GM12878 (cell line): Measurements from ENCODE around the gene ZNF232. TPM values are rescaled to one million over a fixed set of nuclear protein-coding genes. Genes with fewer than 3 reads are reported as not detected.
"Not testable (repeated sequence)": the region's sequence is repeated elsewhere in the genome, so short reads cannot be mapped to it uniquely, and the experiment has no call there.

ENCODE experiments used
- ATAC-seq: fragments of 200-7000 bp; cut with Tn5 transposase; 3 replicates; pipeline ENCODE4 v1.9.1; 2020; ENCODE audit warnings: mild to moderate bottlenecking, moderate library complexity
- BruUV-seq: library from RNA; stranded (reverse); fragments of 400-500 nt; replicated peaks from 2 replicates; lab custom pipeline; 2021; lab: Mats Ljungman, UMichigan
- CTCF ChIA-PET: fragments of 300-600 bp; sonication (Branson Sonifier 250); formaldehyde crosslinking; extraction: SDS; loops from one replicate; lab custom pipeline; 2021; ENCODE audit warnings: inconsistent platforms; lab: Yijun Ruan, JAX
- POLR2A ChIA-PET: fragments of 350-600 bp; formaldehyde crosslinking; extraction: SDS; loops from one replicate; lab custom pipeline; 2021; ENCODE audit warnings: inconsistent platforms; lab: Charles Lee
- RAD21 ChIA-PET: fragments of 300-600 bp; sonication (Branson Sonifier 250); formaldehyde crosslinking; loops from one replicate; lab custom pipeline; 2023; ENCODE audit warnings: antibody characterized with exemption; ENCODE audit not compliant: unreplicated experiment; lab: Charles Lee
- SMC1A ChIA-PET: fragments of 300-600 bp; sonication (Branson Sonifier 250); formaldehyde crosslinking; loops from one replicate; lab custom pipeline; 2023; ENCODE audit not compliant: unreplicated experiment, uncharacterized antibody; lab: Charles Lee
- DNase-seq: peaks from one replicate; pipeline ENCODE4 v3.0.0-alpha.2; 2011; ENCODE audit warnings: low read depth, low spot score
- FAIRE-seq: peaks from 3 replicates; lab custom pipeline; 2011; peaks lifted over from hg19 to GRCh38; lab: Jason Lieb, UNC
- H2AFZ ChIP-seq: 2 replicates; pipeline ENCODE4 v1.6.0; 2011; ENCODE audit warnings: low read depth, low read length, control low read depth; ENCODE audit not compliant: control insufficient read depth
- H3K27ac ChIP-seq: 2 replicates; pipeline ENCODE4 v1.5.1; 2011; ENCODE audit warnings: control low read depth; ENCODE audit not compliant: control insufficient read depth, insufficient read depth
- H3K27me3 ChIP-seq, 2 experiments: replicated peaks in 1 of 2; 2 replicates each; pipeline versions ENCODE4 v1.6.0 to v1.6.1; 2011; ENCODE audit warnings: low read length in 1 of 2; ENCODE audit not compliant: control insufficient read depth in 2 of 2, insufficient read depth in 2 of 2
- H3K36me3 ChIP-seq, 2 experiments: 2 replicates each; pipeline ENCODE4 v1.5.1; 2011; ENCODE audit warnings: low read length in 1 of 2; ENCODE audit not compliant: control insufficient read depth in 2 of 2, insufficient read depth in 2 of 2
- H3K4me1 ChIP-seq: 2 replicates; pipeline ENCODE4 v1.6.1; 2011; ENCODE audit warnings: mild to moderate bottlenecking, low read length, moderate library complexity, mixed read lengths; ENCODE audit not compliant: control insufficient read depth, insufficient read depth
- H3K4me2 ChIP-seq: 2 replicates; pipeline ENCODE4 v1.6.0; 2011; ENCODE audit warnings: control low read depth; ENCODE audit not compliant: control insufficient read depth, insufficient read depth
- H3K4me3 ChIP-seq: fragments of 200-600 bp; sonication (generic); 2 replicates; pipeline ENCODE4 v1.5.1; 2016
- H3K79me2 ChIP-seq: 2 replicates; pipeline ENCODE4 v1.6.0; 2011; ENCODE audit warnings: low read length; ENCODE audit not compliant: control insufficient read depth, insufficient read depth
- H3K9ac ChIP-seq: 2 replicates; pipeline ENCODE4 v1.8.0; 2011; ENCODE audit warnings: low read length, control low read depth, mixed read lengths; ENCODE audit not compliant: control insufficient read depth, insufficient read depth
- H3K9me3 ChIP-seq: replicated peaks from 3 replicates; pipeline ENCODE4 v1.5.1; 2011; ENCODE audit warnings: mild to moderate bottlenecking, low read length; ENCODE audit not compliant: control insufficient read depth, insufficient read depth
- H4K20me1 ChIP-seq: 2 replicates; pipeline ENCODE4 v1.6.0; 2011; ENCODE audit not compliant: control insufficient read depth, insufficient read depth
- BCL3 ChIP-seq: IDR thresholded peaks from 2 replicates; pipeline ENCODE4 v1.6.1; 2011; ENCODE audit warnings: borderline replicate concordance, low read depth, mild to moderate bottlenecking, moderate library complexity, low read length; ENCODE audit not compliant: insufficient read depth, poor library complexity, severe bottlenecking
- BCLAF1 ChIP-seq: fragments of 450-650 bp; IDR thresholded peaks from 2 replicates; pipeline ENCODE4 v1.6.1; 2017; ENCODE audit warnings: antibody characterized with exemption, mild to moderate bottlenecking, moderate library complexity
- BHLHE40 ChIP-seq, 2 experiments: fragments of 450-650 bp in 1 of 2; IDR thresholded peaks; 2 replicates each; pipeline ENCODE4 v1.6.1; 2011 to 2017; ENCODE audit warnings: low read depth in 2 of 2, borderline replicate concordance in 1 of 2, improper control_type of control experiment in 1 of 2, low read length in 1 of 2, mild to moderate bottlenecking in 1 of 2
- BMI1 ChIP-seq: fragments of 450-650 bp; IDR thresholded peaks from 2 replicates; pipeline ENCODE4 v1.6.1; 2016; ENCODE audit warnings: mild to moderate bottlenecking, moderate library complexity, borderline replicate concordance
- FOXM1 ChIP-seq: IDR thresholded peaks from 2 replicates; pipeline ENCODE4 v1.6.1; 2012; ENCODE audit warnings: low read depth, mild to moderate bottlenecking, inconsistent platforms, low read length, moderate library complexity
- GABPA ChIP-seq: IDR thresholded peaks from 2 replicates; pipeline ENCODE4 v1.6.1; 2014; ENCODE audit warnings: antibody characterized with exemption, low read depth, mild to moderate bottlenecking, inconsistent platforms
- SIN3A ChIP-seq: IDR thresholded peaks from 2 replicates; pipeline ENCODE4 v1.6.1; 2012; ENCODE audit warnings: low read depth, low read length, improper control_type of control experiment
- USF1 ChIP-seq: IDR thresholded peaks from 2 replicates; pipeline ENCODE4 v1.6.1; 2011; ENCODE audit warnings: borderline replicate concordance, low read depth, mild to moderate bottlenecking, moderate library complexity, mixed read lengths, low read length; ENCODE audit not compliant: insufficient read depth; ENCODE audit errors: extremely low read length
- WRNIP1 ChIP-seq: IDR thresholded peaks from 2 replicates; pipeline ENCODE4 v1.6.1; 2011; ENCODE audit warnings: low read depth, low read length, improper control_type of control experiment, borderline replicate concordance
- ZNF207 ChIP-seq: fragments of 450-650 bp; IDR thresholded peaks from 2 replicates; pipeline ENCODE4 v1.6.1; 2014; ENCODE audit warnings: antibody characterized with exemption, mild to moderate bottlenecking, borderline replicate concordance
- WGBS: methylation state at CpG from one replicate; pipeline ENCODE4 v1.1.6; 2016; ENCODE audit warnings: low lambda C conversion rate; ENCODE audit not compliant: insufficient replicate concordance, insufficient coverage; ENCODE audit errors: missing lambda C conversion rate; 5-methylcytosine and 5-hydroxymethylcytosine counted together
- in situ Hi-C: fragments of 300-500 bp; cut with MboI; formaldehyde crosslinking; loops from 9 replicates; pipeline ENCODE4 v1.14.3; 2018; ENCODE audit warnings: mixed read lengths
- intact Hi-C: fragments of 100-400 bp; cut with micrococcal nuclease; formaldehyde crosslinking; loops from one replicate; pipeline ENCODE4 v1.14.2; 2022; ENCODE audit not compliant: unreplicated experiment
- polyA plus RNA-seq, 11 experiments: library from polyadenylated mRNA; depleted of rRNA in 4 of 11; unstranded in 6 of 11; stranded (reverse) in 5 of 11; fragments of >200 nt; fragmentation: Nextera tagmentation in 4 of 11; fragmentation: Illumina TruSeq in 1 of 11; extraction: Ambion mirVana in 4 of 11; extraction: Trizol in 1 of 11; gene quantifications; 1 replicate in 1 of 11; 2 replicates in 10 of 11; pipeline versions ENCODE4 v1.2.1 to v1.2.3, GENCODE V29; 2011 to 2016; ENCODE audit warnings: inconsistent platforms in 2 of 11, missing spikeins in 2 of 11, low read depth in 1 of 11
- total RNA-seq, 4 experiments: library from RNA; depleted of rRNA in 3 of 4; stranded (reverse); fragments of >200 nt in 3 of 4; fragmentation: Illumina TruSeq in 1 of 4; extraction: Trizol in 1 of 4; gene quantifications; 2 replicates each; pipeline versions ENCODE4 v1.2.1 to v1.2.3, GENCODE V29; 2013 to 2021

Gene ZNF232
- total and polyA plus RNA-seq, 10 of the 15 experiments (the other 5 are each of a cell fraction or from before 2014, with no cell fraction given) = 10.1 to 15.7 (median 12.9) TPM

- FAIRE-seq, H3K4me1 ChIP-seq, H3K4me3 ChIP-seq, SMC1A ChIA-PET, in situ Hi-C loops, intact Hi-C loops, H3K9ac ChIP-seq, RAD21 ChIA-PET, H3K36me3 ChIP-seq, DNase-seq, H3K79me2 ChIP-seq, H3K27ac ChIP-seq, ATAC-seq, H2AFZ ChIP-seq, H4K20me1 ChIP-seq, CTCF ChIA-PET, H3K9me3 ChIP-seq, H3K4me2 ChIP-seq, H3K27me3 ChIP-seq, BruUV-seq: not testable (repeated sequence)
- 44% methylated on average over 6 of the region's 6 CpGs for WGBS
- POLR2A ChIA-PET = interaction anchor here (0.6 kb wide), 1 partner anchor 918 kb away, joined by 4 read pairs; no protein-coding TSS in a partner anchor
Observed at GRCh38 chr17:5120436-5121185, 8.9 kb upstream of the ZNF232 start.

GRCh38 chr17:5120036-5120435 is 8.4 kb upstream of the ZNF232 start:
- RAD21 ChIA-PET = no interaction called here
- Histone ChIP-seq H3K36me3 (no peaks in the 10 kb centered on the region), H3K27ac (no peak overlapping the region), H3K9me3 (no peaks in the 10 kb centered on the region; the same call in 1 of the 3 replicates), H4K20me1 (no peaks in the 10 kb centered on the region), H3K79me2 (no peaks in the 10 kb centered on the region), H2AFZ (no peak overlapping the region), H3K4me2 (no peak overlapping the region), H3K4me1 (no peaks in the 10 kb centered on the region), H3K4me3 (no peak overlapping the region), H3K27me3 (peaks cover 0 to 3% of the 10 kb centered on the region in 2 experiments; a peak in 3 of 4 replicates), H3K9ac (no peak overlapping the region)
- no peak for ATAC-seq
- SMC1A ChIA-PET = no interaction called here
- FAIRE-seq = no peak
- 50% methylated on average over 7 of the region's 7 CpGs for WGBS
- POLR2A ChIA-PET = interaction anchor here (0.6 kb wide), 1 partner anchor 917 kb away, joined by 4 read pairs; no protein-coding TSS in a partner anchor
- BruUV-seq = no TSS peak
- in situ Hi-C loops (no loop called here), intact Hi-C loops (no loop called here)
- DNase-seq = no peak
- CTCF ChIA-PET = no interaction called here
- TF ChIP-seq ZNF207 (no peak), BMI1 (no peak), BCL3 (no peak), BCLAF1 (no peak), GABPA (no peak), FOXM1 (no peak), BHLHE40 (IDR thresholded peaks at IDR 0.05; ENCODE audit: borderline replicate concordance in 1 of 2, low read depth in 2 of 2, low read length in 1 of 2) (no peak), WRNIP1 (no peak), SIN3A (no peak), USF1 (no peak)
